Endodermal cell (in vitro differentiated cells): ENCODE results near the gene ITPK1. TPM values are rescaled to one million over a fixed set of nuclear protein-coding genes. Genes with fewer than 3 reads are reported as not detected.

Source experiments
- DNase-seq: peaks from one replicate; pipeline ENCODE4 v3.0.0-alpha.2; 2017
- H3K27ac ChIP-seq: 2 replicates; pipeline ENCODE4 v1.5.1; 2013; ENCODE audit warnings: mild to moderate bottlenecking, low read depth, low read length, moderate library complexity
- H3K27me3 ChIP-seq: 2 replicates; pipeline ENCODE4 v1.6.1; 2013; ENCODE audit warnings: mild to moderate bottlenecking, low read length, moderate library complexity; ENCODE audit not compliant: insufficient read depth, control insufficient read depth, poor library complexity, severe bottlenecking
- H3K36me3 ChIP-seq: 2 replicates; pipeline ENCODE4 v1.7.0; 2013; ENCODE audit warnings: mild to moderate bottlenecking, low read length, moderate library complexity; ENCODE audit not compliant: control insufficient read depth, insufficient read depth
- H3K4me1 ChIP-seq: one replicate; pipeline ENCODE4 v1.7.0; 2013; ENCODE audit warnings: low read length; ENCODE audit not compliant: control insufficient read depth, insufficient read depth
- H3K4me3 ChIP-seq: 2 replicates; pipeline ENCODE4 v1.5.1; 2013; ENCODE audit warnings: mild to moderate bottlenecking, low read length, moderate library complexity
- H3K9ac ChIP-seq: 2 replicates; pipeline ENCODE4 v1.6.1; 2013; ENCODE audit warnings: mild to moderate bottlenecking, low read length, moderate library complexity; ENCODE audit not compliant: poor library complexity, severe bottlenecking; ENCODE audit errors: extremely low read depth
- H3K9me3 ChIP-seq: 2 replicates; pipeline ENCODE4 v1.6.1; 2013; ENCODE audit warnings: mild to moderate bottlenecking, low read length, moderate library complexity; ENCODE audit not compliant: control insufficient read depth
- H3K27ac Mint-ChIP-seq: 2 replicates; pipeline ENCODE4 v1.8.0; 2020; ENCODE audit warnings: mixed read lengths
- H3K27me3 Mint-ChIP-seq: 2 replicates; pipeline ENCODE4 v1.8.0; 2021; ENCODE audit warnings: mild to moderate bottlenecking, mixed read lengths; ENCODE audit not compliant: insufficient read depth
- H3K36me3 Mint-ChIP-seq: 2 replicates; pipeline ENCODE4 v1.8.0; 2020; ENCODE audit warnings: low read depth, mixed read lengths
- H3K4me1 Mint-ChIP-seq: 2 replicates; pipeline ENCODE4 v1.8.0; 2020; ENCODE audit warnings: mixed read lengths
- H3K4me3 Mint-ChIP-seq: 2 replicates; pipeline ENCODE4 v1.8.0; 2020; ENCODE audit warnings: mild to moderate bottlenecking, moderate library complexity, mixed read lengths
- H3K9me3 Mint-ChIP-seq: 2 replicates; pipeline ENCODE4 v1.8.0; 2020; ENCODE audit warnings: mild to moderate bottlenecking, mixed read lengths
- WGBS, 2 experiments: methylation state at CpG; one replicate each; pipeline versions ENCODE4 v1.1.5 to v1.1.7; 2013; ENCODE audit warnings: missing lambda C conversion rate in 2 of 2, mixed read lengths in 1 of 2; ENCODE audit not compliant: insufficient coverage in 1 of 2, insufficient read length in 1 of 2; 5-methylcytosine and 5-hydroxymethylcytosine counted together
- total RNA-seq, 2 donors: library from RNA; stranded (reverse); fragmentation: NEBNext Ultra II Directional in 1 of 2; extraction: Animal tissue kit (Norgen Biotek cat#: 25700) in 1 of 2; gene quantifications; 2 replicates in 1 of 2; 3 replicates in 1 of 2; pipeline ENCODE4 v1.2.1, GENCODE V29; 2021
- TF ChIP-seq, protein P1 (sequence below): fragments of 200-600 bp; sonication (generic); conservative IDR thresholded peaks from 2 replicates; pipeline ENCODE4 v1.5.0; 2021; ENCODE audit warnings: antibody characterized with exemption, mild to moderate bottlenecking

ITPK1 gene
- total RNA-seq, 2 donors from 2014 or later: 59.9 to 66.9 TPM

- no peaks in the 10 kb centered on the region for H3K9me3 Mint-ChIP-seq
- H3K27ac Mint-ChIP-seq: no peak overlapping the region
- TF ChIP-seq, protein P1, sequence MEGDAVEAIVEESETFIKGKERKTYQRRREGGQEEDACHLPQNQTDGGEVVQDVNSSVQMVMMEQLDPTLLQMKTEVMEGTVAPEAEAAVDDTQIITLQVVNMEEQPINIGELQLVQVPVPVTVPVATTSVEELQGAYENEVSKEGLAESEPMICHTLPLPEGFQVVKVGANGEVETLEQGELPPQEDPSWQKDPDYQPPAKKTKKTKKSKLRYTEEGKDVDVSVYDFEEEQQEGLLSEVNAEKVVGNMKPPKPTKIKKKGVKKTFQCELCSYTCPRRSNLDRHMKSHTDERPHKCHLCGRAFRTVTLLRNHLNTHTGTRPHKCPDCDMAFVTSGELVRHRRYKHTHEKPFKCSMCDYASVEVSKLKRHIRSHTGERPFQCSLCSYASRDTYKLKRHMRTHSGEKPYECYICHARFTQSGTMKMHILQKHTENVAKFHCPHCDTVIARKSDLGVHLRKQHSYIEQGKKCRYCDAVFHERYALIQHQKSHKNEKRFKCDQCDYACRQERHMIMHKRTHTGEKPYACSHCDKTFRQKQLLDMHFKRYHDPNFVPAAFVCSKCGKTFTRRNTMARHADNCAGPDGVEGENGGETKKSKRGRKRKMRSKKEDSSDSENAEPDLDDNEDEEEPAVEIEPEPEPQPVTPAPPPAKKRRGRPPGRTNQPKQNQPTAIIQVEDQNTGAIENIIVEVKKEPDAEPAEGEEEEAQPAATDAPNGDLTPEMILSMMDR: no peak
- no peak overlapping the region for H3K9ac ChIP-seq
- H3K27me3 ChIP-seq: no peaks in the 10 kb centered on the region
- DNase-seq: no peak
- H3K4me3 ChIP-seq: no peak overlapping the region
- peaks cover 4% of the 10 kb centered on the region for H3K36me3 Mint-ChIP-seq
- no peaks in the 10 kb centered on the region for H3K4me1 ChIP-seq
- no peak overlapping the region for H3K27ac ChIP-seq
- WGBS, 2 experiments: 96 to 98% methylated on average over 8 to 18 of the region's 18 CpGs
- H3K9me3 ChIP-seq: no peaks in the 10 kb centered on the region
- no peaks in the 10 kb centered on the region for H3K27me3 Mint-ChIP-seq
- peaks cover 5% of the 10 kb centered on the region for H3K36me3 ChIP-seq
- H3K4me1 Mint-ChIP-seq: peaks cover 14% of the 10 kb centered on the region
- no peak overlapping the region for H3K4me3 Mint-ChIP-seq
These were observed 99.4 kb downstream of the ITPK1 start for GRCh38 chr14:93016275-93016845.

- Histone ChIP-seq H3K4me3 (no peak overlapping the region), H3K4me1 (no peaks in the 10 kb centered on the region), H3K36me3 (peaks cover 5% of the 10 kb centered on the region), H3K9ac (no peak overlapping the region), H3K9me3 (no peaks in the 10 kb centered on the region), H3K27ac (no peak overlapping the region), H3K27me3 (no peaks in the 10 kb centered on the region)
- TF ChIP-seq, protein P1: no peak
- no peaks in the 10 kb centered on the region for H3K27me3 Mint-ChIP-seq
- DNase-seq: no peak
- 92 to 93% methylated on average over 11 to 15 of the region's 15 CpGs for whole genome bisulfite sequencing, 2 experiments
- no peak overlapping the region for H3K4me3 Mint-ChIP-seq
- H3K27ac Mint-ChIP-seq: no peak overlapping the region
- H3K36me3 Mint-ChIP-seq: peaks cover 4% of the 10 kb centered on the region
- H3K4me1 Mint-ChIP-seq: peaks cover 12% of the 10 kb centered on the region
- no peaks in the 10 kb centered on the region for H3K9me3 Mint-ChIP-seq
These were observed 100.2 kb downstream of the ITPK1 start for GRCh38 chr14:93015505-93015904.

- Mint-ChIP-seq H3K36me3 (peaks cover 4% of the 10 kb centered on the region), H3K4me3 (no peak overlapping the region), H3K9me3 (no peaks in the 10 kb centered on the region), H3K4me1 (peaks cover 8% of the 10 kb centered on the region), H3K27me3 (no peaks in the 10 kb centered on the region), H3K27ac (no peak overlapping the region)
- WGBS, 2 experiments: 92 to 100% methylated on average over 4 to 5 of the region's 5 CpGs
- no peak for DNase-seq
- Histone ChIP-seq H3K27ac (no peak overlapping the region), H3K9me3 (no peaks in the 10 kb centered on the region), H3K36me3 (peaks cover 5% of the 10 kb centered on the region), H3K9ac (no peak overlapping the region), H3K4me1 (peaks cover 2% of the 10 kb centered on the region), H3K27me3 (no peaks in the 10 kb centered on the region), H3K4me3 (no peak overlapping the region)
- TF ChIP-seq, protein P1: no peak
These were observed 100.7 kb downstream of the ITPK1 start for GRCh38 chr14:93015064-93015463.
